ENCODE results near the gene SELENON.

SELENON gene

DNA sequence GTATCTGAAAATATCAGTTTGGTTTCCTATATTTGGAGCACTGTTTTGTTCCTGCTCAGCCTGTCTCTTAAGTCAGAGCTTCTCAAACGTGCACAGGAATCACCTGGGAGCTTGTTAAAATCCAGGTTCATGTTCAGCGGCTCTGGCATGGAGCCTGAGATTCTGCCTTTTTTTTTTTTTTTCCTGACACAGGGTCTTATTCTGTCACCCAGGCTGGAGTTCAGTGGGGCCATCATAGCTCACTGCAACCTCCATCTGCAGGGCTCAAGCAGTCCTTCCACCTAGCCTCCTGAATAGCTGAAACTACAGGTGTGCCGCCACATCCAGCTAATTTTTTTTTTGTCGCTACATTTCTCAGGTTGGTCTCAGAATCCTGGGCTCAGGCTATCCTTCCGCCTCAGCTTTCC, 12.2 kb upstream of the SELENON start:
- FAIRE-seq (no peak), DNase-seq (ENCODE audit: extremely low spot score, insufficient read length, low read depth) (no peak)

DNA sequence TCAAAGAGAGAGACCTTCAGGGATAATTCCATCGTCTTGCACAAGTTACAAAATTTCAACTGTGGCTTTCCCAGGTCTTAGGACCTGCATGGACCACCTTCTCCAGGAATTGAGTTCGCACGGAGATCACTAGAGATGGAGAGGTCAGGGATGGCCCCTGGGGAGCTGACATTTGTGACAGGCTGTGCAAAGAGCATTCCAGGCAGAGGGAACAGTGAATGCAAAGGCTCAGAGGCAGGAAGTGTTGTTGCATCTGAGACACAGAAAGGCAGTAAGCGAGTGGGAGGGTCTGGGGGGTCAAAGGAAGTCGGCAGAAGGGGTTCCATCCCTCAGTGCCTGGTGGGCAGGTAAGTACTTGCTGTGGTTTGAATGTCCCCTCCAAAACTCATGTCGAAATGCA, 9.5 kb upstream of the SELENON start:
- FAIRE-seq: no peak
- DNase-seq (ENCODE audit: extremely low spot score, insufficient read length, low read depth): no peak

DNA sequence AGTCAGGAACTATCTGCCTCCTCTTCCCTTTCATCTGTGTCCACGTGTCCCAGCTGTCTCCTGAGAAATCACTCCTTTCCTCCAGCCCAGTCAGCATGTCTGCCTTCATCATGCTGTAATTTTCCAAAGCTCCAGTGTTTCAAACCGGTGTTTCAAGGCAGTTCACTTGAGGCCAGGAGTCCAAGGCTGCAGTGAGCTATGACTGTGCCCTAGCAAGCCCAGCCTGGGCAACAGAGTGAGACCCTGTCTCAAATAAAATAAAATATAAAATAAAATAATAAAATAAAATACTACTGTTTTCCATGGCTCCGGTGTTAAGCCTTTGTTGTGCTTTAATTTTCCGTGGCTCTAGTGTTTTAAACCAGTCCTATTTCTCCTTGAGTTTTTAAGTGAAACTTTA, 7.9 kb upstream of the SELENON start:
- FAIRE-seq (no peak), DNase-seq (ENCODE audit: extremely low spot score, insufficient read length, low read depth) (no peak)

DNA sequence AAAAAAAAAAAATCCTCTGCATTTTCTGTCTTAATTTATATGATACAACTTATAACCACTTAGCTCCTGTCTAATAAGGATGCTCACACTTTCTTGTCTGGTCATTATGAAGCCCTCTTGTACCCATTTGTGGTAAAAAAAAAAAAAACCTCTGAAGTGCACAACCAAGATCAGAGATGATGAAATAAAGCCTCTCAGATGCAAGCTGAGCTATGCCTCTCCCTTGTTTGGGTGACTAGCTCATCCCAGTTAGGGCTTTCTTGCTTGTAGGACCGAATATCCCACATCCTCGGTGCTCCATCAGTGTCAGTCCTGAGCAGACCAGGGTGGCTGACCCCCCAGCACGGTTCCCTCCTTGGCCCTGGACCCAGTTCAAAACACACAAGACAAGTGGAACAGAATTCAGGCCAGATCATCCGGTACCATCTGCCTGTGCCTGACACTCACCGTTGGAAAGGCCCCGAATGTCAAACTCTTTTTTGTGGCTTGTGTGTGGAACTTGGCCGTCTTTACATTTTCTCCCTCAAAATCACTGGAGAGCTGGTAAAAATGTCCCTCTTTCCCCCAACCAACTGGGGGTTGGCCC, 6.3 kb upstream of the SELENON start:
- no peak for FAIRE-seq
- DNase-seq (ENCODE audit: extremely low spot score, insufficient read length, low read depth): no peak

DNA sequence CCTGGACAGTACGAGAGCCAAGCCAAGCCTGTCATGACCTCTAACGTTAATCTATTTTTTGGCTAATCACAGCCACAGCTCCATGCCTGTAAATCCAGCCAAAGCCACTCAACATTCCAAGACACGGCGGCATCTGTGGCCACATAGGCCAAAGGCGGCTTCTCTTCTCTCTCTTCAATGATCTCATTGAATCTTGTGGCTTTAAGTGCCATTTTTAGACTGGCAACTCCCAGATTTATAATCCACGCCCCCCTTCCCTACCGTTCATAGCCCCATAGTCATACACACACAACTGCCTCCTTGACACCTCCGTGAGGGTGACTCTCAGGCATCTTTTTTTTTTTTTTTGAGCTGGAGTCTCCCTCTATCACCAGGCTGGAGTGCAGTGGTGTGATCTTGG, 5.7 kb upstream of the SELENON start:
- FAIRE-seq (no peak), DNase-seq (ENCODE audit: extremely low spot score, insufficient read length, low read depth) (no peak)

DNA sequence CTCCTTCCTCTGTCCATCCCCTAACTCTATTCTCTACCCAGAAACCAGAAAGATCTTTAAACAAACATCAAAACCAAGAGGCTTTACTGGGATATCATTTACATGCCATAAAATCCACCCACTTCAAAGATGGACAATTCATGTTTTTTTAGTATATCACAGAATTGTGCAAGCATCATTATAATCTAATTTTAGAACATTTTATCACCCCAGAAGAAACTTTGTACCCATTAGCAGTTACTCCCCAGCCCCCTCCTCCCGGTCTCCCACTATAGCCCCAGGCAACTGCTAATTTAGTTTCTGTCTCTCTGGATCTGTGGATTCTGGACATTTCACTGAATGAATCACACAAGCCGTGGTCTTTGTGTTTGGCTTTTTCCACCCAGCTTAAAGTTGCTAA, 4.8 kb upstream of the SELENON start:
- DNase-seq (ENCODE audit: extremely low spot score, insufficient read length, low read depth): no peak
- no peak for FAIRE-seq

DNA sequence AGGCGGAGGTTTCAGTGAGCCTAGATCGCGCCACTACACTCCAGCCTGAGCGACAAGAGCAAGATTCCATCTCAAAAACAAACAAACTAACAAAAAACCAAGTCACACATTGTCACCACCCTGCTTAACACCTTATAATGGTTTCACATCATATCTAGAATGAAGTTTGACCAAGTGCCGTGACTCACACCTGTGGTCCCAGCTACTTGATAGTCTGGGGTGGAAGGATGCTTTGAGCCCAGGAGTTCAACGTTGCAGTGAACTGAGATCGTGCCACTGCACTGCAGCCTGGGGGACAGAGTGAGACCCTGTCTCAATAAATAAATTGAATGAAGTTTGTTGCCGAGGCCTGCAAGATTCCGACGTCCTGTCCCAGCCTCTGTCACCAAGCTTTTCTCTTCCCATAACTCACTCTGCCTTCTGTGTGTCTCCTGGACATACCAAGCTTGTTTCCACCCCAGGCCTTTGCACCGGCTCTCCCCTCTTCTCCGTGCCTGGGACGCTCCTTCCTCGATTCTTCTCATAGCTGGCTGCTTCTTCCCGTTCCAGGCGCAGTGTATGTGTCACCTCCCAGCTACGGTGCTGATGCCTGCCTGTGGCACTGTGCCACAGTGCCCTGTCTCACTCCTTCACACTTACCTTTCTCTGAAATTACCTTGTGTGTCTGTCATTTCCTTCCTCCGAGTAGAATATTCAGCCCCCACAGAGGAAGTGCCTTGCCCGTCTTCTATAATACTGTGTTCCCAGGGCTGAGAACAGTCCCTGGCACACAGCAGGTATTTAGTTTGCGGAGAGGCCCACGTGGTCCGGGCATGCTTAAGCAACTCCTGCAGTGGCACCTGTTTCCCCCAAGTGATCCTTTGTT, 3.8 kb upstream of the SELENON start:
- FAIRE-seq: no peak
- DNase-seq (ENCODE audit: extremely low spot score, insufficient read length, low read depth): no peak

DNA sequence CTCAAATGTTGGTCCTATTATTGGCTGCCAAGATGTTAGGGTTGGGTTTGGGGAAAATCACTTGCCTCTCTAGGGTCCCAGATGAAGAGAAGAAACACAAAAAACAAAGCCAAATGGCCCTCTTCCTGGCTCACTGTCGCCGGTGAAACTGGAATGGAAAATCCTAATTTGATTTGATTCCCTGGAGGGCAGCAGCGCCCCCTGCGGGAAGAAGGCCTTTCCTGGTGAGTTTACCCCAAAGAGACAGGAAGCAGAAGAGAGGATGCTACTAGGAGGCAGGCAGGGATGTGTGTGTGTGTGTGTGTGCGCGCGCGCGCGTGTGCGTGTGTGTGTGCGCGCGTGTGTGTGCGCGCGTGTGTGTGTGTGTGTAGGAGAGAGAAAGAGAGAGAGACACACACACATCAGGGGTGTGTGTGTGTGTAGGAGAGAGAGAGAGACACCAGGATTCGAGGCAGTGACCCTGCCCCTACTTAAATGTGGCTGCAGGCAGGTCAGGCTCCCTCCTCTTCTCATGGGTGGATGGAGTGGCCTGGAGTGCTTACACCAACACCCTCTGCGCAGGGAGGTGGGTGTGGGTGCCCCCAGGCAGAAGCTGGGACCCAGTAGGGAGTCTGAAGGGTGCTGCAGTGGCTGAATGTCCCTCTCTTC, 3.1 kb upstream of the SELENON start:
- DNase-seq (ENCODE audit: extremely low spot score, insufficient read length, low read depth) (no peak), FAIRE-seq (peak; percentile 81)

DNA sequence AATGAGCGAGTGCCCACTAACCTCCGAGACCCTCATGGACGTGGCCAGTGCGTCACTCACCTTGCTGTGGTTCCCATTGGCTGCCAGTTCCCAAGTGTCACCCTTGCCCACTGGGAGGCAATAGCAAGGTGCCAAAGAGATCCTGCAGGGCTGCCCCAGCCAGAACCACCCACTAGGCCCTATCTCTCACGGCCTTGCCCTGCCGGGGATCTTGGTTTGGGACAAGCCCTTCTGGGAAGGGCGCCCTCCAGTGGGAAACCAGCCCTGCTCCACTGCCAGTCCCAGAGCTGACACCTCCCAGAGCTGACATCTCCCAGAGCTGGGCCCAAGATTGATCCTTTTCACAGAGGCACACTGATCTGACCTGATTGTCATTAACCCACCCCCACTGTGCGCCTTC, 2.1 kb upstream of the SELENON start:
- FAIRE-seq (no peak), DNase-seq (ENCODE audit: extremely low spot score, insufficient read length, low read depth) (no peak)

DNA sequence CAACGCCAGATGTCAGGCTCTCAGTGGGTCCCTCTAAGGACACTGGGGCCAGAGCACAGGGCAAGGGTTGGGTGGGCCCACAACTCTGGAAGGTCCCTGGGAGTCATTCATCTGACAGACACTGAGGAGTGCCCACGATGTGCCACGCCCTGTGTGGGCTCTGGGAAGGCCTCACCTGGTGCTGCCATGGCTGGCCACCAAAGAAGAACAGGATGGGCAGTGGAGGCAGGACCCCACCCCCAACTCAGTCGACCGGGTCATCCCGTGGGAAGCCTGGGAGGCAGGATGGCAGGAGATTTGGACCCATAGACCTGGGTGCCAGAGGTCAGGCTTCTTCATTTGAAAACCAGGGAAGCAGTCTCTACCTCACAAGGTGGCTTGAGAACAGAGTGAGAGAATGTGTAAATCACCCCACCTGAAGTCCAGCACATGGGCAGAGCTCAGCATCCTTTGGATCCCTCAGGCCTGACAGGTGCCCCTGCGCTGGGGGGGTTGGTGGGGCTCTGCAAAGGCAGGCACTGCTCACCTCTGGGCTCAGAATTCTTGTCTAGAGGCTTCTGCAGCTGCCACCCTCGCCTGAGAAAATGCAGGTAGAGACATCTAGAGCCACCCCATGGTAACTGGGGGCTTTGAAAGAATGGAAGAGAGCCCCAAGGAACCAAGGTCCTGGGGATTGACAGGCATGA, 1.2 kb upstream of the SELENON start:
- DNase-seq (ENCODE audit: extremely low spot score, insufficient read length, low read depth) (no peak), FAIRE-seq (no peak)

DNA sequence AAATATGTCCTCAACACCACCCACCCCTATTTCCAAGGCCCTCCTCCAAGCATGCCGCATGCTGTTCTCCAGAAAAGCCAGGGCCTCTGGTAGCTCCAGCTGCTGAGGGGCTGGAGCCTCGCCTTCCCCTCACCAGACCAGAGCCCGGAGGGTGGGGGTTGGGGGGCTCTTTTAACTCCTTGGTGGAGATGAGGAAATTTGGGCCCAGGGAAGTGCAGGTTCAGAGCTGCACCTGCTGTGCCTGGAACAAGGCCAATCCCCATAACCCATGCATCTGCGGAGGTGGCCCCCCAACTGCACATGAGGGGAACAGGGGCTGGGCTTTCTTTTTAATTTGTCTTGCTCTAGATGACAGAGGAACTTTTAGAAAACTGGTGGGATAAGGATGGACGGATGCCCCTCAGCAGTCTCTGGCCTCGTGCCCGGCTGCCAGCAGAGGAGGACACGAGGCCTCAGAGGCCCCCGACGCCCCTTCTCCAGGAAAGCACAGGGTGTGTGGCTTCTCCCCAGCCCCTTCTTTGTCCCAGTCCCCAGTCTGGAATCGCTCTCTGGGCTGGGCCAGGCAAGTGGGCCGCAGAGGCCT, 550 bp upstream of the SELENON start:
- DNase-seq (ENCODE audit: extremely low spot score, insufficient read length, low read depth) (no peak), FAIRE-seq (no peak)

DNA sequence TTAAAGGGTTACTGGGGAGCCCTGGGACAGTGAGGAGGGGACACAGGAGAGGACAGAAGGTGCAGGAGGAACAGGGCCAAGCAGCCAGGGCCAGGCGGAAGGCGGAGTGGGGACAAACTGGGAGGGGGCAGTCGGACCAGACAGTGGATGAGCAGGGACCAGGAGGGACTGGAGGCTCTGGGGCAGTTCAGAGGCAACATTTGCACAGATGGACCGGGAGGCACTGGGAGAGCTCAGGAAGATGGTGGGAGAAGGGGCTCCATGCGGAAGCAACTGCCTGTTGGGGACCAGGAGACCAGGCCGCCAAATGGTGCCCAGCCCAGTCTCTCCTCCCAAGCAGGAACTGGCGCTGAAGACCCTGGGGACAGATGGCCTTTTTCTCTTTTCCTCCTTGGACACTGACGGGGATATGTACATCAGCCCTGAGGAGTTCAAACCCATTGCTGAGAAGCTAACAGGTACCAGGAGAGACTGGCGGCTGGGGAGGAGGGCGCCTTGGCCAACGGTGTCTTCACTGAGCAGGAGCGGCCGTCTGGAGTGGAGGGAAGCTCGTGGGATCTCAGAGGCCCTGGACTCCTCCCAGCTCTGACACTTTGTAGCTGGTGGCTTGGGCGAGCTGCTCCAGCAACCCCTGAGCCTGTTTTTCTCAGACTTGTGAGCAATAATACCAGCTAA, 847 bp downstream of the SELENON start:
- FAIRE-seq (no peak), DNase-seq (ENCODE audit: extremely low spot score, insufficient read length, low read depth) (no peak)

DNA sequence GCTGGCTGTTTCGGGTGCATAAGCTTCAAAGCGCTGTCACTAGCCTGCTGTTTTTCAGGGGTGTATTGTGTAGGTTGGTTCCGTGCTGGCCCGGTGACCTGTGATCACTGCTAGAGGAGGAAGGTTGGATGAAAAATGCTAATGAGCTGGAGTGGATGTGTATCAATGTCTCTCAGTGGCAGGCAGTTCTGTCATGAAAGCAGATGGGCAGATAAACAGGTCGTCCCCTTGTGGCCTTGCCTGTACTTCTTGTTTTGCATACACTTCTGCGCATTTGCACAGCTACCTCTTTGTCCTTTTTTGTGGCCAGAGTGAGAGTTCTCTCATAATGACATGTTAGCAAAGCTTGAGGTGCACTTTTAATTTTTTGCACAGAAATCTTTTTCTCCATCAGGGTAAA, 2.9 kb downstream of the SELENON start:
- DNase-seq (ENCODE audit: extremely low spot score, insufficient read length, low read depth): no peak
- peak; percentile 48 for FAIRE-seq

DNA sequence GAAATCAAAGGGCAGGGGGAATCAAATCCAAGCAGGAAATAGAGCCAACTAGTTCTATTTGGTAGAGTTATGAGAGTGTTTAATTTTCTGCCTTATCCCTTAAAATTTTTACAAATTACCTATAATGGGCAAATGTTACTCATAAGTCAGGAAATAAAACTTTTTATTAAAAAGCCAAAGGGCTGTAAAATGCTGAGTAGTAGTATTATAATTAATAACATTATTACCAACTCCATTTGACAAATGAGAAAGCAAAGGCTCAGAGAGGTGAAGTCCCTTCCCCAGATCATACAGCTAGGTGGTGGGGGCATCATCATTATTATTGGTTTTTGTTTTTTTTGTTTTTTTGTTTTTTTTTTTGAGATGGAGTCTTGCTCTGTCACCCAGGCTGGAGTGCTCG, 3.4 kb downstream of the SELENON start:
- DNase-seq (ENCODE audit: extremely low spot score, insufficient read length, low read depth) (no peak), FAIRE-seq (no peak)

DNA sequence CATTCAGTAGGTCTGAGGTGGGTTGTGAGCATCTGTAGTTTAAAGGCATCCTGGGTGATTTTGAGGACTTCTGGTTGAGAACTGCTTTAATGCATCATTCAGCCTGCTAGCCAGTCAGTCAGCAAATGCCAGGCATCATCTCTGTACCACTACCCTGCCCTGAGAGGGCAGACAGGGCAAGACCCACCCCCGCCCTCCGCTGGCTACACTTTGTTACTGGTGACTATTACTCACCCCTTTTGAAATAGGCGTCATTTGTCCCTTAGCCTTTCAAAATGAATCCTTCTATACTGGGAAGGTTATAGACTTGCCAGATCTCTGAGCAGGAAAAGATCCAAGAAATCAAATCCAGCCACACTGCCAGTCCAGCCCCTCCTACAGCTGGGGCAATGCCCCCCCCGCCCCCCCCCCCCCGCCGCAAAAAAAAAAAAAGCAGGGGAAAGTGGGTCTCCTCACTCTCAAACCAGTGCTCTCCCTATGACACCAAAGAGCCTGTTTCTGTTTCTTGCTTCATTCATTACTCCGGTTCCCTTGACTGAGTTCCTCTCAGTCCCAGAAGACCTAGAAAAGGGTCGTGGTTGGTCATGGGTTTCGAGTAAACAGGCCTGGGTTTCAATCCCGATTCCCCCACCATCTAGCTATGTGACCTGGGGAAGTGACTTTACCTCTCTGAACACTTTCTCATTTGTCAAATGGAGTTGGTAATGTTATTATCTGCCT, 4.4 kb downstream of the SELENON start:
- FAIRE-seq (peak; percentile 52), DNase-seq (ENCODE audit: extremely low spot score, insufficient read length, low read depth) (no peak)

DNA sequence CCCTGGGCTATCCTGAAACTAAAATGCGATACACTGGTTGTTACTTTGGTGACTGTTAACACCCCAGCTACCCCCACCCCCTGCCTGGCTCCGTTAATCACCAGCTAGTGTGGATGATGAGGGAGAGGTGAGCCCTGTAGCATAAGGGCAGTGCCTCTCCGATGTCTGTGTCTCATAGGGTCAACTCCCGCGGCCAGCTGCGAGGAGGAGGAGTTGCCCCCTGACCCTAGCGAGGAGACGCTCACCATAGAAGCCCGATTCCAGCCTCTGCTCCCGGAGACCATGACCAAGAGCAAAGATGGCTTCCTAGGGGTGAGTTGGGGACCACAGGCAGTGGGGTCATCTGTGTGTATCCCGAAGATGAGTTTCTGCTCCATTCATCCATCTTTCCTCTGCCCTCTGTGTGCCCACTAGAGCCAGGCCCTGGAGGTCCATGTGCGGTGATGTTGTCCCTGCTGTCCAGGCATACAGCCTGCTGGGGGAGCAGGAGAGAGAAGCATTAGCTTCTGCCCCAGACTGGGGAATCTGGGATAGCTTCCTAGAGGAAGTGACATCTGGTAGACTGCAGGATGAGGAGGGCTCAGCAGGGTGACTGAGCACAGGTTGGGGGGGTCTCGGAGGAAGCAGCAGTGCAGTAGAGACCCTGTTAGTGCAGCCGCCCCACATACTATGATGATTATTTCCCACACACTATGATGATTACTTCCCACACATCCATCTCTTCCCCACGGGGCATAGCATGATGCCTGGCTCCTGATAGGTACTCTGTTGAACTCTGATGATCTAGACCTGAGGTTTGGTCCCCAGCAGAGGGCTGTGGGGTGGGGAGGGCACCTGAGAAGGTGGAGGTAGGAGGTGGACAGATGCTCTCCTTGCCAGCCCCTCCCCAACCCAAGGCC, 5.2 kb downstream of the SELENON start:
- FAIRE-seq: peak; percentile 31
- DNase-seq (ENCODE audit: extremely low spot score, insufficient read length, low read depth): no peak

DNA sequence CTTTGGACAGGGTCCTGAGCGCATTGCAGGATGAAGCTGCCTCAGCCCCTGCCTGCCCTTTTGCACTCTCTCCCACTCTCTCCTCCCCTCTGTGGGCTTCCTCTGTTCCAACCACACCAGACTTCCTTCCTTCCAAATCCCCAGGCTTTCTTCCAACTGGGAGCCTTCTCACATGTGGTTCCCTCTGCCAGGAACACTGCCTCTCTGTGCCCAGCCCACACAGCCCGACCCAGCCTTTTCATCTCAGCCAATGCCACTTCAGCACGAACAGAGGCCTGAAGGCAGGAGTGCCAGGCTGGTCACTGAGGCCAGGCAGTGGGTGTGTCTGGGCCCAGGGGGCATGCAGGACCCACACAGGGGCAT, 5.9 kb downstream of the SELENON start:
- no peak for DNase-seq (ENCODE audit: extremely low spot score, insufficient read length, low read depth)
- no peak for FAIRE-seq

DNA sequence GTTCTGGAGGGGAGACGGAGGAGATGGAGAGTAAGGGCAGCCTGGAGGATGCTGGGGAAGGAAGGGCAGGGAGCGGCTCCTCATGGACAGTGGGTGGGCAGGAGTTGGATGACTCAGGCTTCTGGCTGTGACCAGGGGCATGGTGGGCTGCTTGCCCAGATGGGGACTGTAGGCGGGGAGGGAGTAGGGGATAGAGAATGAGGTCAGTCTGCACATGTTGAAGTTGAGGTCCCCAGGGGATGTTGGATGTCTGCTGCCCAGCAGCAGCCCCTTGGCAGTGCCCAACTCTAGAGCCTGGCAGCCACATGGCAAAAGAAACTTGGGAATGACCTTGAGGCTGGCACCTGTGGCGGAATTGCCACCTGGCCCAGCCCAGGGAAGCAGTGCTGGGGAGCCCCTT, 6.4 kb downstream of the SELENON start:
- FAIRE-seq (no peak), DNase-seq (ENCODE audit: extremely low spot score, insufficient read length, low read depth) (no peak)
